Prostate gland (tissue), 2 donors: Measurements from ENCODE around the gene MYNN.

Experiments
- CTCF ChIP-seq, 4 experiments: fragments of 200-600 bp in 2 of 4; fragments of 450-650 bp in 2 of 4; sonication (generic) in 2 of 4; IDR thresholded peaks; 1 replicate in 3 of 4; 2 replicates in 1 of 4; pipeline ENCODE4 v1.5.1; 2016 to 2019; ENCODE audit warnings: antibody characterized with exemption in 4 of 4, mild to moderate bottlenecking in 2 of 4, moderate library complexity in 2 of 4
- POLR2A ChIP-seq: fragments of 450-650 bp; IDR thresholded peaks from one replicate; pipeline ENCODE4 v1.6.1; 2016; ENCODE audit warnings: antibody characterized with exemption, mild to moderate bottlenecking

- no peak for TF ChIP-seq CTCF (IDR thresholded peaks at IDR 0.05)
- no peak for TF ChIP-seq POLR2A
Observed at GRCh38 chr3:169838511-169839030, 65.4 kb downstream of the MYNN start.
